GM13977 (cell line): ENCODE results near the gene PPM1J.
"Not testable (repeated sequence)": the region's sequence is repeated elsewhere in the genome, so short reads cannot be mapped to it uniquely, and the experiment has no call there.

ENCODE experiments used
- DNase-seq: peaks from one replicate; pipeline ENCODE4 v3.0.0; 2012; ENCODE audit warnings: low spot score
- CTCF ChIP-seq: IDR thresholded peaks from 2 replicates; pipeline ENCODE4 v1.5.1; 2012; ENCODE audit warnings: mild to moderate bottlenecking, control low read depth; ENCODE audit not compliant: insufficient read depth; ENCODE audit errors: extremely low read depth, missing control alignments
- in situ Hi-C: fragments of 300-500 bp; cut with MboI; formaldehyde crosslinking; loops from one replicate; pipeline ENCODE4 v1.12.0; 2022; ENCODE audit warnings: low sequenced_read_pairs, low pct_unique_long_range_greater_than_20kb, mixed read lengths, inconsistent platforms; ENCODE audit not compliant: unreplicated experiment

Gene PPM1J

GRCh38 chr1:112729909-112730308 is 14.8 kb upstream of the PPM1J start:
- in situ Hi-C loops, result loop anchor here (10.0 kb wide), 1 partner anchor 75 kb away; no protein-coding TSS in a partner anchor
- no peak for TF ChIP-seq CTCF

GRCh38 chr1:112729011-112729410 is 13.9 kb upstream of the PPM1J start:
- DNase-seq, in situ Hi-C loops: not testable (repeated sequence)

More at GRCh38 chr1:112729909-112730308, 14.8 kb upstream of the PPM1J start:
- no peak for DNase-seq

GRCh38 chr1:112728306-112728971 is 13.3 kb upstream of the PPM1J start:
- DNase-seq, in situ Hi-C loops: not testable (repeated sequence)

GRCh38 chr1:112727716-112728115 is 12.6 kb upstream of the PPM1J start:
- in situ Hi-C loops, result no loop called here
- no peak for DNase-seq
- TF ChIP-seq CTCF, result no peak

GRCh38 chr1:112724240-112724639 is 9.1 kb upstream of the PPM1J start:
- in situ Hi-C loops, DNase-seq: not testable (repeated sequence)

GRCh38 chr1:112723511-112723839 is 8.3 kb upstream of the PPM1J start:
- no peak for TF ChIP-seq CTCF
- no peak for DNase-seq
- in situ Hi-C loops, result no loop called here

- TF ChIP-seq CTCF, result no peak
- DNase-seq, result no peak
- in situ Hi-C loops, result no loop called here
Measured at GRCh38 chr1:112722601-112723510, 7.7 kb upstream of the PPM1J start.

GRCh38 chr1:112721966-112722524 is 6.9 kb upstream of the PPM1J start:
- no peak for DNase-seq
- in situ Hi-C loops, result no loop called here
- TF ChIP-seq CTCF, result no peak

GRCh38 chr1:112721294-112721693 is 6.2 kb upstream of the PPM1J start:
- DNase-seq, in situ Hi-C loops: not testable (repeated sequence)
